ENCODE results near the gene PDZD7. TPM values are rescaled to one million over a fixed set of nuclear protein-coding genes. Genes with fewer than 3 reads are reported as not detected.

The PDZD7 gene
- total and polyA plus RNA-seq, 10 donors: 0.17 to 2.3 (median 1.1) TPM

DNA sequence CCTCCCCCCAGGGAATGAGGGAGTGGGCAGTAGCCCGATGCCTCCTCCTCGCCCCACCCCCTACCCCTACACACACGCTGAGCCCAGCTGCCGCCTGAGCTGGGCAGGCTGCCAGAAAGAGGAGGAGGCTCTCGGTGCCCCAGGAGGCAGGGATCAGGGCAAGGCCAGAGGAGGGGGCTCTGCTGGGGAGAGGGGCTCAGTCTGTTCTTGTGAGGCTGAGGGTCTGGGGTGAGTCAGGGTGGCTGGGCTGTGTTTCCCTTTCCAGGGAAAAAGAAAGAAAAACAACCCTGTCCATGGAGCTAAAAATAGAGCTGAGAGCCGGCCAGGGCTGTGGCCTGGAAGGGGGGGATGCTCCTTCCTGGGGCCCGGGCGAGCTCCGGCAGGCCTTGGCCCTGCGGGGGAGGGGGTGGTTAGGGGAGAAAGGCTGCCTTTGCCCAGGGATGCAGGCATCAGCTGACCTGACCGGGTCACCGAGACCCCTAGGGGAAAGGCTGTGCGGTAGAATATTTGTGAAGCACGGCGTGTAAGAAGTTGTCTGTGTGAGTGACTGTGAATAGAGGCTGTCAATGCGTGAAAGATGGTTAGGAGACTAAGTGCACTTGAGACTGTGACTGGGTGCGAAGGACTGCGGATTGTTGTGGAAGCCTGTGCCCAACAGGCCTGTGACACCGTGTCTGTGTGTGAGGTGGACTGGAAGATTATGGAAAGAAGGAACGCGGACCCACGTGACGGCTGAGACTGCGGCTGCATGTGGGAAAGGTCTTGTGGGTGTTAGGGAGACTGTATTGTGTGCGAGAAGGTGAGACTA, 32.5 kb downstream of the PDZD7 start:
- Histone ChIP-seq H3K4me3 (peak overlapping the region; percentile 64 to 91 (median 80)), H3K27ac (peak overlapping the region; percentile 93 to 99 (median 98)), H3K9me3 (no peaks in the 10 kb centered on the region), H3K4me1 (peaks cover 17 to 72% (median 57%) of the 10 kb centered on the region in 6 donors), H3K36me3 (peaks cover 0 to 24% (median 7%) of the 10 kb centered on the region in 6 donors), H3K27me3 (replicated peaks in 1 of 7) (no peaks in the 10 kb centered on the region)
- TF ChIP-seq POLR2AphosphoS5 (IDR thresholded peaks at IDR 0.05) (peak; percentile 45 to 55 (median 52)), POLR2A (IDR thresholded peaks at IDR 0.05) (no peak)
- TF ChIP-seq, protein P1, sequence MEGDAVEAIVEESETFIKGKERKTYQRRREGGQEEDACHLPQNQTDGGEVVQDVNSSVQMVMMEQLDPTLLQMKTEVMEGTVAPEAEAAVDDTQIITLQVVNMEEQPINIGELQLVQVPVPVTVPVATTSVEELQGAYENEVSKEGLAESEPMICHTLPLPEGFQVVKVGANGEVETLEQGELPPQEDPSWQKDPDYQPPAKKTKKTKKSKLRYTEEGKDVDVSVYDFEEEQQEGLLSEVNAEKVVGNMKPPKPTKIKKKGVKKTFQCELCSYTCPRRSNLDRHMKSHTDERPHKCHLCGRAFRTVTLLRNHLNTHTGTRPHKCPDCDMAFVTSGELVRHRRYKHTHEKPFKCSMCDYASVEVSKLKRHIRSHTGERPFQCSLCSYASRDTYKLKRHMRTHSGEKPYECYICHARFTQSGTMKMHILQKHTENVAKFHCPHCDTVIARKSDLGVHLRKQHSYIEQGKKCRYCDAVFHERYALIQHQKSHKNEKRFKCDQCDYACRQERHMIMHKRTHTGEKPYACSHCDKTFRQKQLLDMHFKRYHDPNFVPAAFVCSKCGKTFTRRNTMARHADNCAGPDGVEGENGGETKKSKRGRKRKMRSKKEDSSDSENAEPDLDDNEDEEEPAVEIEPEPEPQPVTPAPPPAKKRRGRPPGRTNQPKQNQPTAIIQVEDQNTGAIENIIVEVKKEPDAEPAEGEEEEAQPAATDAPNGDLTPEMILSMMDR (IDR thresholded peaks at IDR 0.05 in 8 of 11, conservative IDR thresholded peaks at IDR 0.05 in 3 of 11): no peak
- DNase-seq: peak; percentile 92
- intact Hi-C loops (cut with DNase I; ENCODE audit: low total_unique reads): no loop called here
- 3 to 8% (median 4%) methylated on average over 25 of the region's 25 CpGs for WGBS, 5 donors

DNA sequence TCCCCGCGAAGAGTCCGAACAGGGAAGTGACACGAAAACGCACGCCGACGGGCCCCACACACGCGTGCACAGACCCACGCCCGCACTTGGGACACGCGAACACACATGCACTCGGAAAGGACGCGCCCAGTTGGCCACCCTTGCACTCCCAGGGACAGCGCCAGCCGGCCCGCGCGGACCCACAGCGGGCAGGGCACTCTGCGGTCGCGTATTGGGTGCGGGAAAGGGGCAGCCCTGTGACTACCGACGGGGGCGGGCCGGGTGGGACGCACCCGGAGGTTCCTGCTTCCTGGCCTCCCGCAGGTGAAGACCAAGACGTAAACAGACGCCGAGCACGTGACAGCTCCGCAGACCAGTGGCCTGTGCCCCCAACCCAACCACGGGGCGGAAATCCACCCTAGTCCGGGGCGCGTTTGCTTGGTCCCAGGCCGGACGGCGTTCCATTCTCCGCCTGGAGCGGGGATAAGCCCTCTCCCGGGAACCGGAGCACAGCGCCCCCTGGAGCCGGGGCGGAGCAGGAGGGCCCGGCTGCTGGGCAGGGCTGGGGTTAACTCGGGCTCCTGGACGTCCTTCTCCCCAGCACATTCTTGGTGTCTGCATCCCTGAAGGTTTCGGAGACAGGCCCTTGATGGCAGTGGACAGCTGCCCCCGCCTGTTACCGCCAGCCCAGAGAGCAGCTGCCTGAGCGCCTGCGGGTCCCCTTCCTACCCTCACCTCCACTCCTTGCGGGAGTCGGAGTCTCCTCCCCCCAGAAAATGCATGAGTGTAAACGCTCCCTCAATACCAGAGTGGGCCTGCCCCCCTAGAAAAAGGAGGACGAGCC, 33.4 kb downstream of the PDZD7 start:
- DNase-seq: peak; percentile 95
- H3K27ac ChIP-seq: peak overlapping the region; percentile 93 to 99 (median 98)
- peak; percentile 67 to 76 (median 74) for TF ChIP-seq POLR2AphosphoS5 (IDR thresholded peaks at IDR 0.05)
- TF ChIP-seq POLR2A (IDR thresholded peaks at IDR 0.05): no peak
- TF ChIP-seq, protein P1 (IDR thresholded peaks at IDR 0.05 in 8 of 11, conservative IDR thresholded peaks at IDR 0.05 in 3 of 11): peak; percentile 69 to 93 (median 87)
- no peaks in the 10 kb centered on the region for H3K9me3 ChIP-seq
- intact Hi-C loops (cut with DNase I; ENCODE audit: low total_unique reads): no loop called here
- peaks cover 17 to 63% (median 52%) of the 10 kb centered on the region in 6 donors for H3K4me1 ChIP-seq
- no peaks in the 10 kb centered on the region for H3K27me3 ChIP-seq (replicated peaks in 1 of 7)
- H3K36me3 ChIP-seq: peaks cover 0 to 24% (median 13%) of the 10 kb centered on the region in 6 donors
- 0 to 1% (median 1%) methylated on average over 31 to 66 of the region's 66 CpGs for WGBS, 5 donors
- H3K4me3 ChIP-seq: peak overlapping the region; percentile 64 to 91 (median 80)

DNA sequence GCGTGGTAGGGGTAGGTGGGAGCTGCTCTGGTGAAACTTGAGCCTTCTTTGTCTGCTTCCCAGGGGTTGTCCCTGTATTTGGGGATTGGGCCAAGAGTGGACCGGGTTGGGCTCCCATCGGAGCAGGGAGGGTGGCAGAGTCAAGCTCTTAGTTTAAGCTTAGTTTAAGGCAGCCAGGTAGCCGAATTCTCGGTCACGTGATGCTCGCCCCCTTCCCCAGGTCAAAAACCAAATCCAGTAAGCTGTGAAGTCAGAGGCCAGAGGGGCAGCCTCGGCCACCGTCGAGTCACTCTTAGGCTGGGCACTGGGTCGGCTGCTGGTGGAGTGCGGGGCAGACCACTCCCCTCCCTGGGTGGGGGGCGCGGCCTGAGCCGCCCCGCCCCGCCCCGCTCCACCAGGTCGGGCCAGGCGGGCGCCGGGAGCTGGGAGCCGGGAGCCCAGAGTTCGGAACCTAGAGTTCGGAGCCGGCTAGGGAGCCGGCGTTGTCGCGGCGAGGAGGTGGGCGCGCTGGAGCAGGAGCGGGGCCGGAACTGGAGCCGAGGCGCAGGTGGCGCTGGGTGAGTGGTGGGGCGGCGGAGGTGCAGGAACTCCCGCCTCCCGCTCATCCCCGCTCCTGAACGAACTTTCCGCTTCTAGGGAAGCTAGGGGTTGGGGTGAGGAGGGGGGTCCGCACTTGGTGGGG, 34.1 kb downstream of the PDZD7 start:
- peak overlapping the region; percentile 64 to 91 (median 80) for H3K4me3 ChIP-seq
- TF ChIP-seq, protein P1 (IDR thresholded peaks at IDR 0.05 in 8 of 11, conservative IDR thresholded peaks at IDR 0.05 in 3 of 11): peak in 1 of 11 experiments; percentile 7
- TF ChIP-seq POLR2AphosphoS5 (IDR thresholded peaks at IDR 0.05) (peak in 2 of 3 donors; percentile 3 to 54), POLR2A (IDR thresholded peaks at IDR 0.05) (no peak)
- H3K9me3 ChIP-seq: no peaks in the 10 kb centered on the region
- peaks cover 0 to 28% (median 14%) of the 10 kb centered on the region in 6 donors for H3K36me3 ChIP-seq
- intact Hi-C loops (cut with DNase I; ENCODE audit: low total_unique reads): no loop called here
- WGBS, 5 donors: 4 to 8% (median 5%) methylated on average over 23 to 46 of the region's 46 CpGs
- no peaks in the 10 kb centered on the region for H3K27me3 ChIP-seq (replicated peaks in 1 of 7)
- peak; percentile 91 for DNase-seq
- H3K27ac ChIP-seq: peak overlapping the region; percentile 93 to 99 (median 98)
- peaks cover 17 to 56% (median 45%) of the 10 kb centered on the region in 6 donors for H3K4me1 ChIP-seq

Data from spleen (tissue), 11 donors.